Astrocyte of the cerebellum (primary cell): ENCODE data around the gene WDR7.

Experiments
- DNase-seq: peaks from one replicate; pipeline ENCODE4 v3.0.0-alpha.2; 2011; ENCODE audit warnings: low read depth
- H3K4me3 ChIP-seq: 2 replicates; pipeline ENCODE4 v1.5.1; 2011; ENCODE audit warnings: mild to moderate bottlenecking, low read depth, low read length, moderate library complexity
- CTCF ChIP-seq: IDR thresholded peaks from 2 replicates; pipeline ENCODE4 v1.5.1; 2012; ENCODE audit warnings: low read length, low read depth, moderate library complexity, mild to moderate bottlenecking; ENCODE audit errors: missing control alignments
- in situ Hi-C: cut with HindIII; loops from 2 replicates; pipeline ENCODE4 v1.10.0; 2017; ENCODE audit warnings: low sequenced_read_pairs

Gene WDR7

GRCh38 chr18:56873441-56874140, 222.4 kb downstream of the WDR7 start:
- in situ Hi-C loops: no loop called here
- no peak for DNase-seq
- no peak for TF ChIP-seq CTCF
- no peak overlapping the region for H3K4me3 ChIP-seq

GRCh38 chr18:56878711-56879110, 227.6 kb downstream of the WDR7 start:
- TF ChIP-seq CTCF: no peak
- in situ Hi-C loops: no loop called here
- DNase-seq: no peak
- no peak overlapping the region for H3K4me3 ChIP-seq

- no peak for DNase-seq
Observed at GRCh38 chr18:56884511-56884910, 233.4 kb downstream of the WDR7 start.

GRCh38 chr18:56888978-56889377, 237.8 kb downstream of the WDR7 start:
- in situ Hi-C loops: no loop called here
- H3K4me3 ChIP-seq: no peak overlapping the region
- TF ChIP-seq CTCF: no peak
- DNase-seq: no peak

More at GRCh38 chr18:56884511-56884910, 233.4 kb downstream of the WDR7 start:
- TF ChIP-seq CTCF: no peak
- in situ Hi-C loops: no loop called here
- H3K4me3 ChIP-seq: no peak overlapping the region

GRCh38 chr18:56889621-56890020, 238.5 kb downstream of the WDR7 start:
- no peak overlapping the region for H3K4me3 ChIP-seq
- TF ChIP-seq CTCF: no peak
- no peak for DNase-seq
- in situ Hi-C loops: no loop called here

- in situ Hi-C loops: no loop called here
- H3K4me3 ChIP-seq: no peak overlapping the region
- DNase-seq: peak; percentile 62
- TF ChIP-seq CTCF: no peak
Observed at GRCh38 chr18:56890632-56891031, 239.5 kb downstream of the WDR7 start.

- no peak for TF ChIP-seq CTCF
- DNase-seq: no peak
- no peak overlapping the region for H3K4me3 ChIP-seq
- in situ Hi-C loops: no loop called here
Observed at GRCh38 chr18:56891116-56891515, 240.0 kb downstream of the WDR7 start.
